HEK293T (cell line): ENCODE data around the gene SCGB3A2.

Experiments used
- BHLHE40 ChIP-seq: fragments of 450-650 bp; IDR thresholded peaks from 2 replicates; pipeline ENCODE4 v1.6.1; 2016; ENCODE audit warnings: mild to moderate bottlenecking, moderate library complexity, borderline replicate concordance
- CTBP1 ChIP-seq: fragments of 450-650 bp; IDR thresholded peaks from 2 replicates; pipeline ENCODE4 v1.6.1; 2016; ENCODE audit warnings: borderline replicate concordance
- ELF4 ChIP-seq: fragments of 450-650 bp; IDR thresholded peaks from 2 replicates; pipeline ENCODE4 v1.6.1; 2017; ENCODE audit warnings: antibody characterized with exemption
- FOXK2 ChIP-seq: fragments of 450-650 bp; IDR thresholded peaks from 2 replicates; pipeline ENCODE4 v1.6.1; 2016; ENCODE audit warnings: mild to moderate bottlenecking
- FOXM1 ChIP-seq: fragments of 450-650 bp; IDR thresholded peaks from 2 replicates; pipeline ENCODE4 v1.6.1; 2017; ENCODE audit warnings: mild to moderate bottlenecking, borderline replicate concordance
- HDGF ChIP-seq: fragments of 450-650 bp; IDR thresholded peaks from 2 replicates; pipeline ENCODE4 v1.6.1; 2017; ENCODE audit warnings: antibody characterized with exemption, borderline replicate concordance
- SP1 ChIP-seq: fragments of 450-650 bp; IDR thresholded peaks from 2 replicates; pipeline ENCODE4 v1.6.1; 2017
- SUZ12 ChIP-seq: fragments of 450-650 bp; IDR thresholded peaks from 2 replicates; pipeline ENCODE4 v1.6.1; 2016; ENCODE audit warnings: mild to moderate bottlenecking
- TARDBP ChIP-seq: fragments of 450-650 bp; IDR thresholded peaks from 2 replicates; pipeline ENCODE4 v1.6.1; 2016
- ZNF384 ChIP-seq: fragments of 450-650 bp; IDR thresholded peaks from 2 replicates; pipeline ENCODE4 v1.6.1; 2016

GRCh38 chr5:147836439-147836838 lies 42.1 kb upstream of the SCGB3A2 start:
- TF ChIP-seq SUZ12: no peak
- no peak for TF ChIP-seq SP1
- no peak for TF ChIP-seq BHLHE40
- TF ChIP-seq CTBP1: no peak
- TF ChIP-seq ELF4: no peak
- no peak for TF ChIP-seq FOXK2
- no peak for TF ChIP-seq FOXM1
- TF ChIP-seq TARDBP: no peak
- no peak for TF ChIP-seq HDGF
- no peak for TF ChIP-seq ZNF384
